Measurements from ENCODE around the gene SLC35F4. TPM values are rescaled to one million over a fixed set of nuclear protein-coding genes. Genes with fewer than 3 reads are reported as not detected.

The SLC35F4 gene
- total RNA-seq, 1 experiment from 2014 or later = not detected

GRCh38 chr14:57846596-57846995 lies 19.3 kb downstream of the SLC35F4 start:
- no TSS peak for BruUV-seq (replicated peaks)
- TF ChIP-seq CTCF (conservative IDR thresholded peaks at IDR 0.05; ENCODE audit: low read depth, low read length) (no peak), EZH2 (IDR thresholded peaks at IDR 0.05; ENCODE audit: borderline replicate concordance, low read depth, low read length, poor library complexity, severe bottlenecking) (no peak)
- Histone ChIP-seq H3K27me3 (replicated peaks; ENCODE audit: insufficient read depth, low read depth, low read length, poor library complexity) (no peaks in the 10 kb centered on the region), H3K27ac (ENCODE audit: low read depth, low read length, poor library complexity, severe bottlenecking) (peak overlapping the region; percentile 27), H3K4me1 (ENCODE audit: insufficient read depth, low read length, poor library complexity, severe bottlenecking) (peaks cover 39% of the 10 kb centered on the region), H3K9me3 (ENCODE audit: low read depth, low read length, poor library complexity, severe bottlenecking) (no peaks in the 10 kb centered on the region), H3K4me3 (ENCODE audit: low read depth, low read length, poor library complexity, severe bottlenecking) (no peak overlapping the region), H3K36me3 (ENCODE audit: insufficient read depth, low read length, poor library complexity, severe bottlenecking) (no peaks in the 10 kb centered on the region)
- intact Hi-C loops (cut with micrococcal nuclease; ENCODE audit: unreplicated experiment) = no loop called here
- CTCF ChIA-PET = no interaction called here
- POLR2A ChIA-PET (ENCODE audit: low non-redundant PET) = no interaction called here
- DNase-seq (ENCODE audit: low spot score) = no peak

GRCh38 chr14:57845802-57846531 lies 19.9 kb downstream of the SLC35F4 start:
- TF ChIP-seq EZH2 (IDR thresholded peaks at IDR 0.05; ENCODE audit: borderline replicate concordance, low read depth, low read length, poor library complexity, severe bottlenecking) (no peak), CTCF (conservative IDR thresholded peaks at IDR 0.05; ENCODE audit: low read depth, low read length) (no peak)
- BruUV-seq (replicated peaks) = no TSS peak
- DNase-seq (ENCODE audit: low spot score) = no peak
- Histone ChIP-seq H3K4me1 (ENCODE audit: insufficient read depth, low read length, poor library complexity, severe bottlenecking) (peaks cover 36% of the 10 kb centered on the region), H3K27me3 (replicated peaks; ENCODE audit: insufficient read depth, low read depth, low read length, poor library complexity) (no peaks in the 10 kb centered on the region), H3K4me3 (ENCODE audit: low read depth, low read length, poor library complexity, severe bottlenecking) (no peak overlapping the region), H3K27ac (ENCODE audit: low read depth, low read length, poor library complexity, severe bottlenecking) (no peak overlapping the region), H3K9me3 (ENCODE audit: low read depth, low read length, poor library complexity, severe bottlenecking) (no peaks in the 10 kb centered on the region), H3K36me3 (ENCODE audit: insufficient read depth, low read length, poor library complexity, severe bottlenecking) (no peaks in the 10 kb centered on the region)
- ChIA-PET POLR2A (ENCODE audit: low non-redundant PET) (no interaction called here), CTCF (no interaction called here)
- intact Hi-C loops (cut with micrococcal nuclease; ENCODE audit: unreplicated experiment) = no loop called here

- intact Hi-C loops (cut with micrococcal nuclease; ENCODE audit: unreplicated experiment) = no loop called here
- no TSS peak for BruUV-seq (replicated peaks)
- DNase-seq (ENCODE audit: low spot score) = no peak
- H3K27me3 ChIP-seq (replicated peaks; ENCODE audit: insufficient read depth, low read depth, low read length, poor library complexity) = no peaks in the 10 kb centered on the region
- H3K36me3 ChIP-seq (ENCODE audit: insufficient read depth, low read length, poor library complexity, severe bottlenecking) = no peaks in the 10 kb centered on the region
- H3K4me3 ChIP-seq (ENCODE audit: low read depth, low read length, poor library complexity, severe bottlenecking) = no peak overlapping the region
- peaks cover 36% of the 10 kb centered on the region for H3K4me1 ChIP-seq (ENCODE audit: insufficient read depth, low read length, poor library complexity, severe bottlenecking)
- H3K9me3 ChIP-seq (ENCODE audit: low read depth, low read length, poor library complexity, severe bottlenecking) = no peaks in the 10 kb centered on the region
- CTCF ChIA-PET = no interaction called here
- TF ChIP-seq EZH2 (IDR thresholded peaks at IDR 0.05; ENCODE audit: borderline replicate concordance, low read depth, low read length, poor library complexity, severe bottlenecking) (no peak), CTCF (conservative IDR thresholded peaks at IDR 0.05; ENCODE audit: low read depth, low read length) (no peak)
- POLR2A ChIA-PET (ENCODE audit: low non-redundant PET) = no interaction called here
- H3K27ac ChIP-seq (ENCODE audit: low read depth, low read length, poor library complexity, severe bottlenecking) = no peak overlapping the region
These were observed 20.6 kb downstream of the SLC35F4 start for GRCh38 chr14:57845316-57845715.
